Measurements from ENCODE around the gene FGF14.
"Not testable (repeated sequence)": the region's sequence is repeated elsewhere in the genome, so short reads cannot be mapped to it uniquely, and the experiment has no call there.

Gene FGF14

DNA sequence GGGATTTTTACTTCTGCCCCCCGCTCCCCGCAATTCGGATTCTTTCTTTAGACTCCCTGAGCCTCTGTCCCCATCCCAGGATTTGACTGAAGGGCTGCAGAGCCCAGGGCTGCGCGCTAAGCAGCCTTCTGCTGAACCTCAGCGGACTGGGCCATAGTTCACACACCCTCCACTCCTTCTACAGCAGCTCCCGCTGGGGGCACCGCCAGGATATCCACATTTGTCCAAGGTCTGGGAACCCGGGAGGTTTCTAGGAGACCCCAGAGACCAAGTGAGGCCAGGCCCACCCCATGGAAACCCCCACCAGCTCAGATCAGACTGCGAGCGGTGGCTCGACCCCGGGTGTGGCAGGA lies 486.1 kb downstream of the FGF14 start:
- no peak for DNase-seq

DNA sequence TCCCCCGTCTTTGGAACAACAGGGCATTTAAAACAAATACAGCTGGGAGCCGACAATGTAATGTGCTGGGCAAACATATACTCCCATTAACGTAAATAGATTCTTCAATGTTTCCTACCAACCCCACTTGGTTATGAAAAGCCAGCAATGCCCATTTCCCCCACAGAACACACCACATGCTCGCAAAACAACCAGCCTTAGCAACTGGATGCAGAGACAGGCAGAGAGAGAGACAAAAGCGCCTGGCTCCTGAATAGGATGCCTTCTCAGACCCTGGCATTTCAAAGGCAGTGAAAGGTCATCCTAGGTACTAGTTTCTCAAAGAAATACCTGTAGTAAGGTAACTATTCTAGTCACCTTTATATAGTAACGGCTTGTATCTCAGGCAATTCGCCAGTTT lies 486.5 kb downstream of the FGF14 start:
- DNase-seq: no peak

DNA sequence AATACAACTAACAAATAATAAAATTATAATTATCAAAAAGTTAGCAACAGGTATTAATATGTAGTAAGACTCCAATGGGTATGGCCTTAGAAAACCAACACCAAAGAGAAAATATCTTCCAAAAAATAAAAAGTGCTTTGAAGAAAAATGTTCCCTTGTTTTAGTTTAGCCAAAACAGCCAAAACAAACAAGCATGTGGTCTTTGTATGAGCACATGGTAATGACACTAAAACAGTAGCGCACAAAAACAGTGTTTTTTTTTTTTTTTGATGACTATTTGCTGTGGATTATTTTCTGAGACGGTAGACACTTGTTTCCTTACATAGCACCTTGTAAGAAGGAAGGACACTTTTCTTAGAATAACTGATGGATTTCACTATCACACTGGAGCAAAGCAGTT lies 490.1 kb downstream of the FGF14 start:
- DNase-seq: no peak

DNA sequence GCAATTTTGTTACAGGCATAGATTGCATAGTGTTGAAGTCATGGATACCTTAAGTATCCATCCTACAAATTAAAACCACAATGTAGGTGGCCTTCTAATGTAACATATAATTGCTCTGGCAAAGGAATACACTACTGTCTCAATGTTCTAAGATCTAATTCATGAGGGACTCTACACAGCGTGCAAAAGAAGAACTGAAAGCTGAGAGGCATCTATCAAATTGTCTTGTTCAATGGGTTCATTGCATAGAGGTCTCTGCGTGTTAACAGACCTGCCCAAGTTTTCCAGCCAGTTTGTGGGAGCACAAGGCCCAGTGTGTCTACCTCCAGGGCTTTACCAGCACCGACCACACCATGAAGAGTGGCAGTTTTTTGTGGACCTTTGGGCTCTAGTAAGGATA lies 498.0 kb downstream of the FGF14 start:
- DNase-seq: no peak

GRCh38 chr13:101898676-101899075 lies 503.2 kb downstream of the FGF14 start:
- no peak for DNase-seq

DNA sequence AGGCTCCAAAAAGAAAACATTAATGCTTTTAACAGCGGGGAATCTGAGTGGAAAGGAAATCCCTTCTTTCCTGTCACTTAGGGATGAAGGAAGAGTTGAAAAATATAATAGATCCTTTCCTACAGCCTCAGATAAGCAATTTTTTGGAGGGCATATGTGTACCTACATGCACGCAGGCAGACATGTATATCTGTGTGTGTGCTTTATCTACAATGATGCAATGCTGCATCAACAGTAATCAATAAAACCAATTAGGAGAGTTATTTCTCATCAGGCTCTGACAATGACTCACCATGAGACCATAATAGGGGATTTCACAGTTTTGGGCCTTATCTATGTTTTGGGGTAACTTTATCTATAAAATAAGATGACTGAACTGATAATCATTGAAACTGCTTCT lies 505.3 kb downstream of the FGF14 start:
- DNase-seq: no peak

- no peak for DNase-seq
These were observed 508.8 kb downstream of the FGF14 start for GRCh38 chr13:101893021-101893420.

GRCh38 chr13:101892296-101892695 lies 509.6 kb downstream of the FGF14 start:
- no peak for DNase-seq

- no peak for DNase-seq
These were observed 520.3 kb downstream of the FGF14 start for GRCh38 chr13:101881593-101881992.

DNA sequence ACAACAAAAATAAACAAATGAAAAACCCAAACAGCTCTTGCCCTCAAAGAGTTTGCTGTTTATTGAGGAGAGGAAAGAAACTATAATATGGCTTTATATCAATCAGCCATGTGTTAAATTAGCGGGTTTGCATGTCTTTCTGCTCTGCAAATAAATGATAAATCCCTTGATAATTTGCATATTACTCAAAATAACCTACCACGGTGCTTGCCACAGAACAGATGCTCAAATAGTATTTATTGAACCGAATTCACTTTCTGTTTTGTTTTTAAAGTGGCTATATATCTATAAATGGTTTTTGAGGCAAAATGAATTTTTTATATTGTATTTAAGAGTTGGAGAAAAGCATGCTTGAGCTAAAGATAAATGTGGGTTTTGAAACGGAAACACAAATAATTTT lies 521.3 kb downstream of the FGF14 start:
- no peak for DNase-seq

DNA sequence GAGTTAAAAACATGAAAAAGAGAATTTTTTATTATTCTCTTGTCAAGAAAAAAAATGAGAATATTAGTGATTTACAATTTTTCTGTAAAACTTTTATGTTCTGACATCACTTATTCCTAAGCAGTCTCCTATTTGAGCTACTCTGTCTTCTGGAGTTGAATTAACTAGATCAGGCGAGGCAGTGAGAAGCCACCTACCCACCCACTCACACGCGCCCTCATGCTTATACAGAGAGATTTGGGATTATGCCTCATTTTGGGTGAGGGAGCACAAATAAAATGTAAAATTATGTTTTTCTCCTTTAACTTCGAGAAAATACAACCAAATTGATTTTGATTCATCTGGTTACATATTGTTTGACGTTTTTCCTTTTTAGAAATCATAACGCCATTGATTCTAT lies 524.9 kb downstream of the FGF14 start:
- DNase-seq: no peak

GRCh38 chr13:101875717-101876393 lies 526.0 kb downstream of the FGF14 start:
- no peak for DNase-seq

- DNase-seq: no peak
These were observed 526.8 kb downstream of the FGF14 start for GRCh38 chr13:101875091-101875490.

- DNase-seq: no peak
These were observed 532.3 kb downstream of the FGF14 start for GRCh38 chr13:101869553-101869952.

DNA sequence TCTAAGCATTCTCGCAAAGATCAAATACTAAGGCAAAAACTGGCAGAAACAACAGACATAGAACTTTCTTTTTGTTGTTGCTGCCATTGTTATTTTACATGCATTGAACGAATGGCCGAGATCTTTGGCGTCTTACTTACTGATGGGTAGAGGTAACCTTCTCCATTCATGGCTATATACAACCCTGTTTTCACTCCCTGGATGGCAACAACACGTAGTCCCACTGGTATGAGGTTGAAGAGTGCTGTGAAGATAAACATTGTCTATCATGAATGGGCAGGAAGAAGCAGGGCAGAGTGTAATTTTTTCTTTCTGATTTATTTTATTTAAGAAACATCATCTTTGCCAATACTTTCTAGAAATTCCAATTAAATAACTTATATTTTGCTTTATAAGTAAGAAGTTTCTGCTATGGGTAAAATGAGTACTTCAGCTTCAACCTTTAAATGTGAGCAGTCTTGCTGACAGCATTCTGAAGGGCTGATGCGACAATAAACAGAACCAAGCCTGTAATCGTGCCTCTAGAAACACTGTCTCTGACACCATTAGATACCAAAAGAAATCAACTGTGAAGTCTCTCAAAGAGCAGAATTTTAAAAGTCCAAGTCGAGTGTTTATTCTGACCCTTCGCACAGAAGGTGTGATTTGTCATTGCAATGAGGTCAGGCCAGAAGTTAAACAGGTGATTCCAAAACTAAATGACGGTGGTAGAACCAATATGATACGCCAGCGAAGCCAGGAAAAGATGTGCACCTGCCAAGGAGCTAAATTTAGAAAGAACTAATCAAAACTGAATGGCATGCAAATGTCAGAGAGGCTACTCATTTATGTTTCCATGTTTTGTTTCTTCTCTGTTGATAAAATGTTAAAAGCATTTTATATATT lies 533.0 kb downstream of the FGF14 start:
- DNase-seq: no peak

- DNase-seq: no peak
These were observed 534.8 kb downstream of the FGF14 start for GRCh38 chr13:101866889-101867581.

DNA sequence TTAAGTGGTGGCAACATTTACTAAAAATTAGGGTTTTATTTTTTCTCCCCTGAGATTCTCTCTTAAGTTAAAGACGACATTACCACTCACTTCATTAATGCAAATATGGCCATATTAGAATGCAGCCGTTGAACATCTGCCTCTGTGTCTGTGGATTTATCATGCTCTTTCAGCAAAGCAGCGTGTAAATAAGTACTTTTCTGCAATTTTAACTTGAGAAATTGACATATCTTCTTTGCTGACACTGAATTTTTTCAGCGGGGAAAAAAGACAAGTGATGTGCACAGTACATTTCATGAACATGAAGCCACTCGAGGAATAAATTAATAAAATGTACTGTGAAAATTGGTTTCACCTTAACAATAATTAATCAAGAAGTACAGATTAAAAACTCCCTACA lies 543.0 kb downstream of the FGF14 start:
- DNase-seq: no peak

- no peak for DNase-seq
These were observed 555.1 kb downstream of the FGF14 start for GRCh38 chr13:101846701-101847100.

GRCh38 chr13:101846249-101846648 lies 555.6 kb downstream of the FGF14 start:
- no peak for DNase-seq

GRCh38 chr13:101845245-101846020 lies 556.4 kb downstream of the FGF14 start:
- no peak for DNase-seq

DNA sequence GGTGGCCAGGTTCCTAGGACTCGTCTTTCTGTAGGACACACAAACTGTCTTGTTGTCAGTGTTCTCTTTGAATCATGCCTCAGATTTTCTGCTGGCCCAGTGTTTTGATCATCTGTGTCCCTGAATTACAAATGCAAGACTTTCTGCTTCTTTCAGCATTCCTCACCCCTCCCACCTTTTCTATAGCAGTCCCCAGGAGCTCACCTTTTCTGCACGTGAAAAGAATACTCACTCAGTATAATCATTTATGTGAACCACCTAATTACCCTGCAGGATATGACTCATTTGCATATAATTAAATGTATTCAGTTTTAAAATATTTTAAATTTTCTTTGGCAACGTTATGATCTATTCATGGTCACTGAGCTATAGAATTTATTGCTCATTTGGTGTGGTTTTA lies 560.1 kb downstream of the FGF14 start:
- DNase-seq: no peak

GRCh38 chr13:101838323-101838722 lies 563.5 kb downstream of the FGF14 start:
- DNase-seq: no peak

- not testable (repeated sequence) for DNase-seq
These were observed 564.1 kb downstream of the FGF14 start for GRCh38 chr13:101837778-101838177.

Measured in NK-92 treated with Interleukin-12 subunit alpha and Interleukin-12 subunit beta, amount 100 ng/mL, for 24 hours (cell line).